ENCODE data around the gene DPPA5. TPM values are rescaled to one million over a fixed set of nuclear protein-coding genes. Genes with fewer than 3 reads are reported as not detected.
"Not testable (repeated sequence)": the region's sequence is repeated elsewhere in the genome, so short reads cannot be mapped to it uniquely, and the experiment has no call there.

The DPPA5 gene
- total RNA-seq, 1 donor from 2014 or later: not detected

- TF ChIP-seq CTCF (IDR thresholded peaks at IDR 0.05; ENCODE audit: borderline replicate concordance): no peak
- Histone ChIP-seq H3K27ac (replicated peaks) (no peak overlapping the region), H3K4me1 (no peaks in the 10 kb centered on the region), H3K9me3 (replicated peaks) (no peaks in the 10 kb centered on the region), H3K4me3 (no peak overlapping the region), H3K27me3 (ENCODE audit: low read depth) (peaks cover 62% of the 10 kb centered on the region), H3K36me3 (no peaks in the 10 kb centered on the region)
- intact Hi-C loops (cut with micrococcal nuclease): no loop called here
- no peak for DNase-seq
These were observed 25.3 kb downstream of the DPPA5 start for GRCh38 chr6:73328790-73329189.

GRCh38 chr6:73325656-73326055, 28.4 kb downstream of the DPPA5 start:
- Histone ChIP-seq H3K4me1 (no peaks in the 10 kb centered on the region), H3K9me3 (replicated peaks) (no peaks in the 10 kb centered on the region), H3K36me3 (no peaks in the 10 kb centered on the region), H3K27me3 (ENCODE audit: low read depth) (peaks cover 52% of the 10 kb centered on the region), H3K27ac (replicated peaks) (no peak overlapping the region), H3K4me3 (no peak overlapping the region)
- intact Hi-C loops (cut with micrococcal nuclease): no loop called here
- no peak for TF ChIP-seq CTCF (IDR thresholded peaks at IDR 0.05; ENCODE audit: borderline replicate concordance)
- DNase-seq: no peak

- no peaks in the 10 kb centered on the region for H3K4me1 ChIP-seq
- peaks cover 20% of the 10 kb centered on the region for H3K9me3 ChIP-seq (replicated peaks)
- peaks cover 30% of the 10 kb centered on the region for H3K27me3 ChIP-seq (ENCODE audit: low read depth)
- H3K27ac ChIP-seq (replicated peaks): no peak overlapping the region
- intact Hi-C loops (cut with micrococcal nuclease): no loop called here
- no peak for TF ChIP-seq CTCF (IDR thresholded peaks at IDR 0.05; ENCODE audit: borderline replicate concordance)
- no peak for DNase-seq
- H3K36me3 ChIP-seq: no peaks in the 10 kb centered on the region
- no peak overlapping the region for H3K4me3 ChIP-seq
These were observed 30.8 kb downstream of the DPPA5 start for GRCh38 chr6:73323323-73323722.

- Histone ChIP-seq H3K4me1 (peaks cover 8% of the 10 kb centered on the region), H3K27ac (replicated peaks) (no peak overlapping the region), H3K4me3 (peak overlapping the region; percentile 27), H3K9me3 (replicated peaks) (peaks cover 30% of the 10 kb centered on the region), H3K27me3 (ENCODE audit: low read depth) (peaks cover 71% of the 10 kb centered on the region), H3K36me3 (no peaks in the 10 kb centered on the region)
- intact Hi-C loops (cut with micrococcal nuclease): no loop called here
- no peak for TF ChIP-seq CTCF (IDR thresholded peaks at IDR 0.05; ENCODE audit: borderline replicate concordance)
- no peak for DNase-seq
These were observed 39.2 kb downstream of the DPPA5 start for GRCh38 chr6:73314577-73315492.

GRCh38 chr6:73310503-73310845, 43.6 kb downstream of the DPPA5 start:
- peaks cover 66% of the 10 kb centered on the region for H3K27me3 ChIP-seq (ENCODE audit: low read depth)
- H3K4me1 ChIP-seq: peaks cover 15% of the 10 kb centered on the region
- peak overlapping the region; percentile 71 for H3K4me3 ChIP-seq
- H3K27ac ChIP-seq (replicated peaks); DNase-seq; H3K9me3 ChIP-seq (replicated peaks); intact Hi-C loops (cut with micrococcal nuclease); H3K36me3 ChIP-seq: not testable (repeated sequence)

- Histone ChIP-seq H3K4me1 (peaks cover 15% of the 10 kb centered on the region), H3K9me3 (replicated peaks) (no peaks in the 10 kb centered on the region), H3K27me3 (ENCODE audit: low read depth) (peaks cover 61% of the 10 kb centered on the region), H3K4me3 (peak overlapping the region; percentile 71), H3K27ac (replicated peaks) (no peak overlapping the region), H3K36me3 (no peaks in the 10 kb centered on the region)
- intact Hi-C loops (cut with micrococcal nuclease): no loop called here
- TF ChIP-seq CTCF (IDR thresholded peaks at IDR 0.05; ENCODE audit: borderline replicate concordance): peak; percentile 21
- DNase-seq: peak; percentile 35
These were observed 44.1 kb downstream of the DPPA5 start for GRCh38 chr6:73309785-73310502.
